ENCODE data around the gene TMEM255B. TPM values are rescaled to one million over a fixed set of nuclear protein-coding genes. Genes with fewer than 3 reads are reported as not detected.
"Not testable (repeated sequence)": the region's sequence is repeated elsewhere in the genome, so short reads cannot be mapped to it uniquely, and the experiment has no call there.

TMEM255B gene
- total RNA-seq, result under 1 TPM; 0.90 to 1.00 TPM
- polyA plus RNA-seq, result under 1 TPM in 1 of 2 donors, not detected in 1; 0.07 TPM

GRCh38 chr13:113758651-113759524 lies at the start of gene TMEM255B:
Gene TMEM255B, plus strand, starts transcription at chr13:113759226. Its CDS starts 44 bp downstream, at chr13:113759270.
- peaks cover 25 to 41% of the 10 kb centered on the region in 2 donors for H3K27me3 Mint-ChIP-seq
- no peaks in the 10 kb centered on the region for H3K9me3 Mint-ChIP-seq
- peak; percentile 58 to 72 (median 59) for DNase-seq
- intact Hi-C loops (cut with micrococcal nuclease), result no loop called here
- H3K27me3 ChIP-seq (ENCODE audit: insufficient read depth, low read length), result peaks cover 37% of the 10 kb centered on the region
- ChIA-PET POLR2A (ENCODE audit: partially characterized antibody) (no interaction called here), CTCF (ENCODE audit: partially characterized antibody) (interaction anchor here (1.0 kb wide), 2 partner anchors 9 kb away, joined by 3 read pairs; no protein-coding TSS in a partner anchor)
- peaks cover 7 to 15% (median 12%) of the 10 kb centered on the region in 4 donors for H3K4me1 Mint-ChIP-seq
- H3K4me1 ChIP-seq (ENCODE audit: insufficient read depth, low read length), result peaks cover 14% of the 10 kb centered on the region
- H3K4me3 ChIP-seq (ENCODE audit: low read length in 2 of 2), result peak within 1 kb of the TSS; percentile 22 to 59
- peak within 1 kb of the TSS in 4 of 7 donors; percentile 3 to 80 (median 68) for H3K27ac Mint-ChIP-seq
- H3K27ac ChIP-seq (ENCODE audit: low read depth, low read length), result no peak within 1 kb of the TSS
- no peaks in the 10 kb centered on the region for H3K9me3 ChIP-seq (ENCODE audit: control insufficient read depth in 1 of 2, low read length in 2 of 2)
- H3K4me3 Mint-ChIP-seq, result peak within 1 kb of the TSS; percentile 81 to 96 (median 90)
- no peaks in the 10 kb centered on the region for H3K36me3 ChIP-seq (ENCODE audit: insufficient read depth, low read length)
- peaks cover 0 to 3% of the 10 kb centered on the region in 2 donors for H3K36me3 Mint-ChIP-seq

GRCh38 chr13:113722921-113723320 lies 36.1 kb upstream of the TMEM255B start:
- peaks cover 0 to 3% of the 10 kb centered on the region in 2 donors for H3K36me3 Mint-ChIP-seq
- peaks cover 0 to 15% (median 7%) of the 10 kb centered on the region in 4 donors for H3K4me1 Mint-ChIP-seq
- ChIA-PET POLR2A (ENCODE audit: partially characterized antibody) (no interaction called here), CTCF (ENCODE audit: partially characterized antibody) (no interaction called here)
- peak overlapping the region in 3 of 7 donors; percentile 77 to 99 (median 85) for H3K27ac Mint-ChIP-seq
- H3K9me3 Mint-ChIP-seq, result peaks cover 0 to 12% (median 0%) of the 10 kb centered on the region in 8 donors
- Histone ChIP-seq H3K36me3 (ENCODE audit: insufficient read depth, low read length) (no peaks in the 10 kb centered on the region), H3K9me3 (ENCODE audit: control insufficient read depth in 1 of 2, low read length in 2 of 2) (no peaks in the 10 kb centered on the region), H3K27ac (ENCODE audit: low read depth, low read length) (no peak overlapping the region), H3K27me3 (ENCODE audit: insufficient read depth, low read length) (no peaks in the 10 kb centered on the region), H3K4me1 (ENCODE audit: insufficient read depth, low read length) (peaks cover 17% of the 10 kb centered on the region), H3K4me3 (ENCODE audit: low read length in 2 of 2) (no peak overlapping the region)
- H3K4me3 Mint-ChIP-seq, result peak overlapping the region in 6 of 8 donors; percentile 2 to 71 (median 46)
- intact Hi-C loops (cut with micrococcal nuclease), result no loop called here
- H3K27me3 Mint-ChIP-seq, result peaks cover 0 to 3% of the 10 kb centered on the region in 2 donors
- no peak for DNase-seq

GRCh38 chr13:113723410-113724015 lies 35.5 kb upstream of the TMEM255B start:
- no peaks in the 10 kb centered on the region for H3K9me3 ChIP-seq (ENCODE audit: control insufficient read depth in 1 of 2, low read length in 2 of 2)
- Mint-ChIP-seq H3K27ac (peak overlapping the region in 3 of 7 donors; percentile 77 to 99 (median 85)), H3K9me3 (peaks cover 0 to 12% (median 0%) of the 10 kb centered on the region in 8 donors), H3K27me3 (peaks cover 0 to 3% of the 10 kb centered on the region in 2 donors), H3K4me1 (peaks cover 0 to 15% (median 7%) of the 10 kb centered on the region in 4 donors), H3K4me3 (peak overlapping the region in 7 of 8 donors; percentile 2 to 71 (median 46)), H3K36me3 (peaks cover 0 to 3% of the 10 kb centered on the region in 2 donors)
- intact Hi-C loops (cut with micrococcal nuclease), result no loop called here
- peaks cover 17% of the 10 kb centered on the region for H3K4me1 ChIP-seq (ENCODE audit: insufficient read depth, low read length)
- H3K36me3 ChIP-seq (ENCODE audit: insufficient read depth, low read length), result no peaks in the 10 kb centered on the region
- ChIA-PET POLR2A (ENCODE audit: partially characterized antibody) (no interaction called here), CTCF (ENCODE audit: partially characterized antibody) (no interaction called here)
- no peak for DNase-seq
- no peak overlapping the region for H3K4me3 ChIP-seq (ENCODE audit: low read length in 2 of 2)
- H3K27me3 ChIP-seq (ENCODE audit: insufficient read depth, low read length), result no peaks in the 10 kb centered on the region
- H3K27ac ChIP-seq (ENCODE audit: low read depth, low read length), result no peak overlapping the region

GRCh38 chr13:113724016-113724758 lies 34.8 kb upstream of the TMEM255B start:
- intact Hi-C loops (cut with micrococcal nuclease), result no loop called here
- Histone ChIP-seq H3K4me3 (ENCODE audit: low read length in 2 of 2) (peak overlapping the region; percentile 52 to 53), H3K9me3 (ENCODE audit: control insufficient read depth in 1 of 2, low read length in 2 of 2) (no peaks in the 10 kb centered on the region), H3K27ac (ENCODE audit: low read depth, low read length) (peak overlapping the region; percentile 40), H3K4me1 (ENCODE audit: insufficient read depth, low read length) (peaks cover 17% of the 10 kb centered on the region), H3K36me3 (ENCODE audit: insufficient read depth, low read length) (no peaks in the 10 kb centered on the region), H3K27me3 (ENCODE audit: insufficient read depth, low read length) (no peaks in the 10 kb centered on the region)
- peak overlapping the region in 6 of 7 donors; percentile 68 to 99 (median 92) for H3K27ac Mint-ChIP-seq
- H3K36me3 Mint-ChIP-seq, result peaks cover 0 to 3% of the 10 kb centered on the region in 2 donors
- H3K9me3 Mint-ChIP-seq, result peaks cover 0 to 12% (median 0%) of the 10 kb centered on the region in 8 donors
- DNase-seq, result no peak
- H3K27me3 Mint-ChIP-seq, result peaks cover 0 to 7% of the 10 kb centered on the region in 2 donors
- ChIA-PET POLR2A (ENCODE audit: partially characterized antibody) (interaction anchor here (0.7 kb wide), 1 partner anchor 371 kb away, joined by 3 read pairs; no protein-coding TSS in a partner anchor), CTCF (ENCODE audit: partially characterized antibody) (interaction anchor here (0.8 to 1.2 kb wide), 3 partner anchors 57 to 180 kb away, joined by 4 to 6 read pairs (median 5); partner anchors contain the start of gene GRK1)
- peaks cover 0 to 15% (median 7%) of the 10 kb centered on the region in 4 donors for H3K4me1 Mint-ChIP-seq
- H3K4me3 Mint-ChIP-seq, result peak overlapping the region; percentile 72 to 90 (median 82)

- Mint-ChIP-seq H3K27ac (peak overlapping the region; percentile 81 to 99 (median 90)), H3K4me1 (peaks cover 0 to 15% (median 7%) of the 10 kb centered on the region in 4 donors), H3K9me3 (peaks cover 0 to 12% (median 0%) of the 10 kb centered on the region in 8 donors), H3K27me3 (peaks cover 0 to 8% of the 10 kb centered on the region in 2 donors), H3K4me3 (peak overlapping the region; percentile 72 to 90 (median 82)), H3K36me3 (peaks cover 0 to 3% of the 10 kb centered on the region in 2 donors)
- H3K4me3 ChIP-seq (ENCODE audit: low read length in 2 of 2), result peak overlapping the region; percentile 52 to 53
- H3K27me3 ChIP-seq (ENCODE audit: insufficient read depth, low read length), result no peaks in the 10 kb centered on the region
- H3K36me3 ChIP-seq (ENCODE audit: insufficient read depth, low read length), result no peaks in the 10 kb centered on the region
- peak; percentile 91 to 93 (median 92) for DNase-seq
- CTCF ChIA-PET (ENCODE audit: partially characterized antibody), result interaction anchor here (0.8 to 1.2 kb wide), 3 partner anchors 57 to 180 kb away, joined by 4 to 6 read pairs (median 5); partner anchors contain the start of gene GRK1
- H3K4me1 ChIP-seq (ENCODE audit: insufficient read depth, low read length), result peaks cover 17% of the 10 kb centered on the region
- intact Hi-C loops (cut with micrococcal nuclease), result no loop called here
- H3K27ac ChIP-seq (ENCODE audit: low read depth, low read length), result peak overlapping the region; percentile 40
- POLR2A ChIA-PET (ENCODE audit: partially characterized antibody), result interaction anchor here (0.7 kb wide), 1 partner anchor 370 kb away, joined by 3 read pairs; no protein-coding TSS in a partner anchor
- H3K9me3 ChIP-seq (ENCODE audit: control insufficient read depth in 1 of 2, low read length in 2 of 2), result no peaks in the 10 kb centered on the region
Observed at GRCh38 chr13:113724780-113725315, 34.2 kb upstream of the TMEM255B start.

DNA sequence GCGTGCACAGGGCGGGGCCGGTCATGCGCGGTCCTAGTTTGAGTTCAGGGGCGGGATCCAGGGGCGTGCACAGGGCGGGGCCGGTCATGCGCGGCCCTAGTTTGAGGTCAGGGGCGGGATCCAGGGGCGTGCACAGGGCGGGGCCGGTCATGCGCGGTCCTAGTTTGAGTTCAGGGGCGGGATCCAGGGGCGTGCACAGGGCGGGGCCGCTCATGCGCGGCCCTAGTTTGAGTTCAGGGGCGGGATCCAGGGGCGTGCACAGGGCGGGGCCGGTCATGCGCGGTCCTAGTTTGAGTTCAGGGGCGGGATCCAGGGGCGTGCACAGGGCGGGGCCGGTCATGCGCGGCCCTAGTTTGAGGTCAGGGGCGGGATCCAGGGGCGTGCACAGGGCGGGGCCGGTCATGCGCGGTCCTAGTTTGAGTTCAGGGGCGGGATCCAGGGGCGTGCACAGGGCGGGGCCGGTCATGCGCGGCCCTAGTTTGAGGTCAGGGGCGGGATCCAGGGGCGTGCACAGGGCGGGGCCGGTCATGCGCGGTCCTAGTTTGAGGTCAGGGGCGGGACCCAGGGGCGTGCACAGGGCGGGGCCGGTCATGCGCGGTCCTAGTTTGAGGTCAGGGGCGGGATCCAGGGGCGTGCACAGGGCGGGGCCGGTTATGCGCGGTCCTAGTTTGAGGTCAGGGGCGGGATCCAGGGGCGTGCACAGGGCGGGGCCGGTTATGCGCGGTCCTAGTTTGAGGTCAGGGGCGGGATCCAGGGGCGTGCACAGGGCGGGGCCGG lies 33.5 kb upstream of the TMEM255B start:
- CTCF ChIA-PET (ENCODE audit: partially characterized antibody), result interaction anchor here (1.2 kb wide), 1 partner anchor 61 kb away, joined by 5 read pairs; no protein-coding TSS in a partner anchor
- H3K36me3 Mint-ChIP-seq; H3K27me3 Mint-ChIP-seq; H3K9me3 ChIP-seq (ENCODE audit: control insufficient read depth in 1 of 2, low read length in 2 of 2); H3K27ac ChIP-seq (ENCODE audit: low read depth, low read length); H3K36me3 ChIP-seq (ENCODE audit: insufficient read depth, low read length); POLR2A ChIA-PET (ENCODE audit: partially characterized antibody); H3K4me3 ChIP-seq (ENCODE audit: low read length in 2 of 2); intact Hi-C loops (cut with micrococcal nuclease); H3K27me3 ChIP-seq (ENCODE audit: insufficient read depth, low read length): not testable (repeated sequence)
- H3K9me3 Mint-ChIP-seq, result peaks cover 0 to 12% (median 0%) of the 10 kb centered on the region in 8 donors
- H3K27ac Mint-ChIP-seq, result peak overlapping the region in 6 of 7 donors; percentile 81 to 99 (median 93)
- peak; percentile 43 to 81 (median 60) for DNase-seq
- H3K4me1 Mint-ChIP-seq, result peaks cover 0 to 15% (median 7%) of the 10 kb centered on the region in 4 donors
- H3K4me1 ChIP-seq (ENCODE audit: insufficient read depth, low read length), result peaks cover 17% of the 10 kb centered on the region
- H3K4me3 Mint-ChIP-seq, result peak overlapping the region in 5 of 8 donors; percentile 77 to 90 (median 81)

Measured in CD4-positive, alpha-beta memory T cell (primary cell).